Left ventricle myocardium inferior (tissue), 1 donor: Measurements from ENCODE around the gene HACD1. TPM values are rescaled to one million over a fixed set of nuclear protein-coding genes. Genes with fewer than 3 reads are reported as not detected.
A peak's percentile ranks its signal among the peaks of the same experiment; 100 is the strongest.

Experiments
- DNase-seq: peaks from one replicate; pipeline ENCODE4 v3.0.0-alpha.2; 2020
- H3K27ac ChIP-seq: fragments of 200-600 bp; replicated peaks from 2 replicates; pipeline ENCODE4 v1.8.0; 2021
- H3K27me3 ChIP-seq: fragments of 200-600 bp; 2 replicates; pipeline ENCODE4 v1.8.0; 2021; ENCODE audit warnings: low read depth
- H3K36me3 ChIP-seq: fragments of 200-600 bp; 2 replicates; pipeline ENCODE4 v1.8.0; 2021
- H3K4me1 ChIP-seq: fragments of 200-600 bp; 2 replicates; pipeline ENCODE4 v1.8.0; 2021
- H3K4me3 ChIP-seq: fragments of 200-600 bp; 2 replicates; pipeline ENCODE4 v1.8.0; 2021; ENCODE audit warnings: mild to moderate bottlenecking, moderate library complexity
- H3K9me3 ChIP-seq: fragments of 200-600 bp; replicated peaks from 2 replicates; pipeline ENCODE4 v1.8.0; 2021
- CTCF ChIP-seq: fragments of 200-600 bp; IDR thresholded peaks from 2 replicates; pipeline ENCODE4 v1.8.0; 2021; ENCODE audit warnings: antibody characterized with exemption, mild to moderate bottlenecking, borderline replicate concordance
- intact Hi-C: fragments of 100-400 bp; cut with micrococcal nuclease; formaldehyde crosslinking; loops from one replicate; pipeline ENCODE4 v1.11.0; 2022
- total RNA-seq: library from RNA; stranded (reverse); fragmentation: NEBNext Ultra II Directional; extraction: Animal tissue kit (Norgen Biotek cat#: 25700); gene quantifications from one replicate; pipeline ENCODE4 v1.2.1, GENCODE V29; 2021
- donor health status: DM: no; HTN: yes; CAD: no; lungs with severe emphysema.

Gene HACD1
- total RNA-seq, 1 donor from 2014 or later = 173 TPM

- intact Hi-C loops = no loop called here
- TF ChIP-seq CTCF = no peak
- H3K27ac ChIP-seq = no peak overlapping the region
- no peak for DNase-seq
- no peaks in the 10 kb centered on the region for H3K27me3 ChIP-seq
- peaks cover 46% of the 10 kb centered on the region for H3K4me1 ChIP-seq
- H3K9me3 ChIP-seq = peaks cover 7% of the 10 kb centered on the region
- peaks cover 13% of the 10 kb centered on the region for H3K36me3 ChIP-seq
- no peak overlapping the region for H3K4me3 ChIP-seq
These were observed 43.7 kb upstream of the HACD1 start for GRCh38 chr10:17660921-17661320.

- Histone ChIP-seq H3K36me3 (peaks cover 13% of the 10 kb centered on the region), H3K9me3 (peaks cover 7% of the 10 kb centered on the region)
- intact Hi-C loops = no loop called here
These were observed 42.2 kb upstream of the HACD1 start for GRCh38 chr10:17659365-17659764.

GRCh38 chr10:17657103-17657500 lies 39.9 kb upstream of the HACD1 start:
- Histone ChIP-seq H3K4me1 (peaks cover 31% of the 10 kb centered on the region), H3K27ac (peak overlapping the region; percentile 20), H3K9me3 (peaks cover 15% of the 10 kb centered on the region), H3K36me3 (peaks cover 22% of the 10 kb centered on the region), H3K4me3 (no peak overlapping the region), H3K27me3 (no peaks in the 10 kb centered on the region)
- intact Hi-C loops = no loop called here
- TF ChIP-seq CTCF = no peak
- no peak for DNase-seq

More at GRCh38 chr10:17659365-17659764, 42.2 kb upstream of the HACD1 start:
- Histone ChIP-seq H3K4me1 (peaks cover 43% of the 10 kb centered on the region), H3K4me3 (no peak overlapping the region), H3K27ac (no peak overlapping the region), H3K27me3 (no peaks in the 10 kb centered on the region)
- no peak for DNase-seq
- no peak for TF ChIP-seq CTCF

GRCh38 chr10:17655567-17656146 lies 38.5 kb upstream of the HACD1 start:
- no peak for TF ChIP-seq CTCF
- Histone ChIP-seq H3K27ac (no peak overlapping the region), H3K4me3 (no peak overlapping the region), H3K27me3 (no peaks in the 10 kb centered on the region), H3K4me1 (peaks cover 41% of the 10 kb centered on the region), H3K36me3 (peaks cover 14% of the 10 kb centered on the region), H3K9me3 (peaks cover 15% of the 10 kb centered on the region)
- no peak for DNase-seq
- intact Hi-C loops = no loop called here

- DNase-seq = no peak
- peaks cover 48% of the 10 kb centered on the region for H3K4me1 ChIP-seq
- no peak overlapping the region for H3K4me3 ChIP-seq
- H3K27ac ChIP-seq = no peak overlapping the region
- H3K36me3 ChIP-seq = peaks cover 9% of the 10 kb centered on the region
- TF ChIP-seq CTCF = no peak
- intact Hi-C loops = no loop called here
- peaks cover 15% of the 10 kb centered on the region for H3K9me3 ChIP-seq
- H3K27me3 ChIP-seq = no peaks in the 10 kb centered on the region
These were observed 37.8 kb upstream of the HACD1 start for GRCh38 chr10:17655009-17655408.
